Measurements from ENCODE around the gene OR6C76.

- TF ChIP-seq CTCF (conservative IDR thresholded peaks at IDR 0.05; ENCODE audit: low read length), result no peak
- no peak for TF ChIP-seq EZH2phosphoT487 (IDR thresholded peaks at IDR 0.05; ENCODE audit: borderline replicate concordance, low read depth, low read length)
Observed at GRCh38 chr12:55400229-55400628, 25.8 kb upstream of the OR6C76 start, which contains the start of gene OR6C65.

Measured in OCI-LY7 (cell line).